Chondrocyte (in vitro differentiated cells): Measurements from ENCODE around the gene CLDN6. TPM values are rescaled to one million over a fixed set of nuclear protein-coding genes. Genes with fewer than 3 reads are reported as not detected.

Experiments used
- DNase-seq: peaks from one replicate; pipeline ENCODE4 v3.0.0; 2021; ENCODE audit warnings: mixed read lengths, low spot score
- H3K27ac Mint-ChIP-seq: one replicate; pipeline ENCODE4 v1.8.0; 2021; ENCODE audit warnings: mild to moderate bottlenecking, moderate library complexity, mixed read lengths; ENCODE audit not compliant: unreplicated experiment
- H3K27me3 Mint-ChIP-seq: 2 replicates; pipeline ENCODE4 v1.8.0; 2021; ENCODE audit warnings: low read depth, mixed read lengths
- H3K36me3 Mint-ChIP-seq: 2 replicates; pipeline ENCODE4 v1.8.0; 2021; ENCODE audit warnings: low read depth, mixed read lengths
- H3K4me1 Mint-ChIP-seq: 2 replicates; pipeline ENCODE4 v1.8.0; 2021; ENCODE audit warnings: low read depth, mild to moderate bottlenecking, mixed read lengths
- H3K4me3 Mint-ChIP-seq: one replicate; pipeline ENCODE4 v1.8.0; 2021; ENCODE audit warnings: mild to moderate bottlenecking, moderate library complexity, mixed read lengths; ENCODE audit not compliant: unreplicated experiment
- H3K9me3 Mint-ChIP-seq: 2 replicates; pipeline ENCODE4 v1.8.0; 2021; ENCODE audit warnings: low read depth, mixed read lengths
- total RNA-seq: library from RNA; stranded (reverse); gene quantifications from 3 replicates; pipeline ENCODE4 v1.2.1, GENCODE V29; 2021
- TF ChIP-seq, protein P1 (sequence below): fragments of 200-600 bp; sonication (generic); IDR thresholded peaks from 2 replicates; pipeline ENCODE4 v1.5.0; 2021; ENCODE audit warnings: antibody characterized with exemption, mild to moderate bottlenecking, moderate library complexity

The CLDN6 gene
- total RNA-seq, 1 donor from 2014 or later, result 0.27 TPM

DNA sequence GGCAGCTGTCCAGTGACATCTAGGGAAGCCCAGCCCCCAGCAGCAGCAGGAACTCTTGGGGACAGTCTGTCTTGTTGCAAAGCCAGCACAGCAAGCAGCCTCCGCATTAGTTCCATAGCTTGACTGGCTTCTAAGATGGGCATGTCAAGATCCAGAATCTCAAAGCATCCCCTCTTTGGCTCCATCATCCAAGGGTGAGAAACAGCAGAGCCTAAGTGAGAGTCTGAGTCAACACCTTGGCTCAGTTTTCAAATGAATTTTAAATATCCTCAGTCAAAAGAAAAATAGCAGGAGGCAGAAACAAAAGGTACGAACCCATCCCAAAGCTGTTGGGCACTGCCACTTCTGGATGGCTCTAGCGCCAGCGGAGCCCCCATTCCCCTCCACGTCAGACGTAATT is 3.0 kb downstream of the CLDN6 start:
- peaks cover 3% of the 10 kb centered on the region for H3K4me1 Mint-ChIP-seq
- no peak overlapping the region for H3K27ac Mint-ChIP-seq
- TF ChIP-seq, protein P1, sequence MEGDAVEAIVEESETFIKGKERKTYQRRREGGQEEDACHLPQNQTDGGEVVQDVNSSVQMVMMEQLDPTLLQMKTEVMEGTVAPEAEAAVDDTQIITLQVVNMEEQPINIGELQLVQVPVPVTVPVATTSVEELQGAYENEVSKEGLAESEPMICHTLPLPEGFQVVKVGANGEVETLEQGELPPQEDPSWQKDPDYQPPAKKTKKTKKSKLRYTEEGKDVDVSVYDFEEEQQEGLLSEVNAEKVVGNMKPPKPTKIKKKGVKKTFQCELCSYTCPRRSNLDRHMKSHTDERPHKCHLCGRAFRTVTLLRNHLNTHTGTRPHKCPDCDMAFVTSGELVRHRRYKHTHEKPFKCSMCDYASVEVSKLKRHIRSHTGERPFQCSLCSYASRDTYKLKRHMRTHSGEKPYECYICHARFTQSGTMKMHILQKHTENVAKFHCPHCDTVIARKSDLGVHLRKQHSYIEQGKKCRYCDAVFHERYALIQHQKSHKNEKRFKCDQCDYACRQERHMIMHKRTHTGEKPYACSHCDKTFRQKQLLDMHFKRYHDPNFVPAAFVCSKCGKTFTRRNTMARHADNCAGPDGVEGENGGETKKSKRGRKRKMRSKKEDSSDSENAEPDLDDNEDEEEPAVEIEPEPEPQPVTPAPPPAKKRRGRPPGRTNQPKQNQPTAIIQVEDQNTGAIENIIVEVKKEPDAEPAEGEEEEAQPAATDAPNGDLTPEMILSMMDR, result no peak
- H3K36me3 Mint-ChIP-seq, result no peaks in the 10 kb centered on the region
- peaks cover 14% of the 10 kb centered on the region for H3K27me3 Mint-ChIP-seq
- no peaks in the 10 kb centered on the region for H3K9me3 Mint-ChIP-seq
- no peak overlapping the region for H3K4me3 Mint-ChIP-seq
- no peak for DNase-seq

DNA sequence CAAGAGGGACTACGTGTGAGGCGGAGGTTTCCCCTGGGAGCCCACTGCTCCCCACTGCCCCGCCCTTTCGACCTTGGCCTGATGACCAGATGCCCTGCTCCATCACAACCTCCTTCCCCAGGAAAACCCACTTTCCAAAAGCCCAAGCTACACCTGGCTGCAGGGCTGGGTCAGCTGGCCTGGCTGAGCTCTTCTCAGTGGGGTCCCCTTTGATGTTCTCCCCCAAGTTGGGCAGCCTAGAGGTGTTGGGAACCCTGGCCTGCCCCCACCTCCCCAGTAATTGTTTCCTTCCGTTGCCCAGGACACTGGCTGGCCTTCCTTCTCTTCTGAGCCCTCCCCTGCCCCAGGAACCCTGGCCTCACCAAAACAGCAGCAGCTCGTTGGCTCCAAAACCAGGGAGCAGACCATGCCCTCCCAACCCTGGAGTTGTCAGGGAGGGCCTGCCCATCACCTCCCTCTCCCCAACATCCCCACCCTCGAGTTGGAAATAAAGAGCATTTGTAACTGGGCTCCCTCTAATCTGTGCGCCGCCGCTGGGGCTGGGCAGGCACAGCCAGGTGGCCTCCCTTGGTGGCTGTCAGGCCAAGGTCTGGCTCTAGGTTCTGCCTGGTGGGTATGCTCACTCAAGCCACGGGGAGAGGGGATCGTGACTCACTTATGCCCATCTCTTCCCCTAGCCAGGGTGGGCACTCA is 3.8 kb downstream of the CLDN6 start:
- TF ChIP-seq, protein P1, result no peak
- Mint-ChIP-seq H3K27me3 (peaks cover 14% of the 10 kb centered on the region), H3K36me3 (no peaks in the 10 kb centered on the region), H3K9me3 (no peaks in the 10 kb centered on the region), H3K4me1 (no peaks in the 10 kb centered on the region), H3K27ac (no peak overlapping the region), H3K4me3 (no peak overlapping the region)
- no peak for DNase-seq

DNA sequence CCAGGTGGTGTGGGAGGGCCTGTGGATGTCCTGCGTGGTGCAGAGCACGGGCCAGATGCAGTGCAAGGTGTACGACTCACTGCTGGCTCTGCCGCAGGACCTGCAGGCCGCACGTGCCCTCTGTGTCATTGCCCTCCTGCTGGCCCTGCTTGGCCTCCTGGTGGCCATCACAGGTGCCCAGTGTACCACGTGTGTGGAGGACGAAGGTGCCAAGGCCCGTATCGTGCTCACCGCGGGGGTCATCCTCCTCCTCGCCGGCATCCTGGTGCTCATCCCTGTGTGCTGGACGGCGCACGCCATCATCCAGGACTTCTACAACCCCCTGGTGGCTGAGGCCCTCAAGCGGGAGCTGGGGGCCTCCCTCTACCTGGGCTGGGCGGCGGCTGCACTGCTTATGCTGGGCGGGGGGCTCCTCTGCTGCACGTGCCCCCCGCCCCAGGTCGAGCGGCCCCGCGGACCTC is 4.5 kb downstream of the CLDN6 start:
- H3K4me1 Mint-ChIP-seq, result no peaks in the 10 kb centered on the region
- H3K4me3 Mint-ChIP-seq, result no peak overlapping the region
- TF ChIP-seq, protein P1, result no peak
- no peaks in the 10 kb centered on the region for H3K36me3 Mint-ChIP-seq
- no peaks in the 10 kb centered on the region for H3K9me3 Mint-ChIP-seq
- DNase-seq, result no peak
- H3K27me3 Mint-ChIP-seq, result peaks cover 14% of the 10 kb centered on the region
- no peak overlapping the region for H3K27ac Mint-ChIP-seq

DNA sequence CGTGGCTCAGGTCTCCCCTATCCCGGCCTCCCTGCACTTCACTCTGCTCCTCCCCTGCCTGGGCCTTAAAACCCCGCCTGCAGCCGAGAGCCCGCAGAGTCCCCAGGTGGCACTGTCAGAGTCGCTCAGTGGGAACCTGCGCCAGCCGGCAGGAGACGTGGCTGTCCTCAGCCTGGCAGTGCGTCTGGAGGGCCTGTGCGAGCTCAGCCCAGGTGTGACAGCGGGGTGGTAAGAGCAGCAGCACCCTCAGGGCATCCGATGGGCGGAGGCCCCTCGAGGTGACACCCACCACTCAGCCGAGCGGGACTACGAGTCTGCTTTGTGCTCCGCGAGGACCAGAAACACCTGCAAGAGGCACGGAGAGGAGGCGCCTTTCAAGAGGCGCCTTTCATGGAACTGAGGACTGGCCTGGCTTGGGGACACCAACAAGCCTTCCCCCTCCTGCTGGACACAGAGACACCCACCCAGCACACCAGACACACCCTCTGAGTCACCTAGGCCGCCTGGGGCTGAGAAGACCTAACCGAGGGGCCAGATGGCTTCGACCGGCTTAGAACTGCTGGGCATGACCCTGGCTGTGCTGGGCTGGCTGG is 5.1 kb downstream of the CLDN6 start, which contains the start of gene CLDN9:
Gene CLDN9 (plus strand): TSS at position 96 of the 593 bp plus-strand sequence. CDS start 440 bp downstream, at position 536.
- H3K9me3 Mint-ChIP-seq, result no peaks in the 10 kb centered on the region
- no peak within 1 kb of the TSS for H3K4me3 Mint-ChIP-seq
- TF ChIP-seq, protein P1, result no peak
- H3K36me3 Mint-ChIP-seq, result no peaks in the 10 kb centered on the region
- no peak within 1 kb of the TSS for H3K27ac Mint-ChIP-seq
- no peak for DNase-seq
- H3K4me1 Mint-ChIP-seq, result no peaks in the 10 kb centered on the region
- H3K27me3 Mint-ChIP-seq, result peaks cover 17% of the 10 kb centered on the region

DNA sequence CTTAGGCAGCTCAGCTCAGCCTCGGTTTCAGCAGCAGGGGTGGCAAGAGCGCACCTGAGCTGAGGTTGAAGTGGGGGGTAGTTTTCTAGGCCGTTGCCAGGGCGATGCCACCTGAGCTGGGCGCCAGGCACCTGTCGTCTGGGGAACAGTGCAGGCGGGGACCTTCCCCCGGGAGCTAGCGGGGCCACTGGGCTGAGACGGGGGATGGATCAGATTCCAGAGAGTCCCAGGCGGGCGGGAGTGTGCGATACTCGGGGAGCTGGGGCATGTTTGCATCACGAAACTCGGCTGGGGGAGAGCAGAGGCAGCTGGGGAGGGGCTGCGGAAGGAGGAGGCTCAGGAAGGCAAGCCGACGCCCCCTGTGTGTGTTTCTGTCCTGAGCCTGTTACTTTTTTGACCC is 5.7 kb downstream of the CLDN6 start:
- no peak overlapping the region for H3K27ac Mint-ChIP-seq
- no peak overlapping the region for H3K4me3 Mint-ChIP-seq
- H3K27me3 Mint-ChIP-seq, result peaks cover 18% of the 10 kb centered on the region
- no peaks in the 10 kb centered on the region for H3K9me3 Mint-ChIP-seq
- TF ChIP-seq, protein P1, result no peak
- no peaks in the 10 kb centered on the region for H3K36me3 Mint-ChIP-seq
- DNase-seq, result no peak
- H3K4me1 Mint-ChIP-seq, result no peaks in the 10 kb centered on the region
